Subcutaneous abdominal adipose tissue (tissue), 5 donors: Measurements from ENCODE around the gene PPM1D.

Experiments
- H3K27ac ChIP-seq: one replicate; pipeline ENCODE4 v1.7.0; 2013; ENCODE audit warnings: low read depth, mild to moderate bottlenecking, inconsistent platforms, low read length, moderate library complexity
- H3K27me3 ChIP-seq, 5 donors: one replicate each; pipeline ENCODE4 v1.7.0; 2013; ENCODE audit warnings: low read length in 5 of 5, inconsistent platforms in 1 of 5; ENCODE audit not compliant: control insufficient read depth in 5 of 5, insufficient read depth in 4 of 5
- H3K36me3 ChIP-seq, 5 donors: one replicate each; pipeline ENCODE4 v1.7.0; 2013; ENCODE audit warnings: low read length in 5 of 5; ENCODE audit not compliant: control insufficient read depth in 5 of 5, insufficient read depth in 5 of 5
- H3K4me1 ChIP-seq, 5 donors: one replicate each; pipeline ENCODE4 v1.7.0; 2013; ENCODE audit warnings: low read length in 5 of 5, mild to moderate bottlenecking in 3 of 5, moderate library complexity in 1 of 5; ENCODE audit not compliant: control insufficient read depth in 5 of 5, insufficient read depth in 5 of 5
- H3K4me3 ChIP-seq, 5 donors: one replicate each; pipeline ENCODE4 v1.7.0; 2013; ENCODE audit warnings: low read length in 5 of 5, low read depth in 1 of 5
- H3K9ac ChIP-seq, 5 donors: one replicate each; pipeline ENCODE4 v1.7.0; 2013; ENCODE audit warnings: low read length in 5 of 5, mild to moderate bottlenecking in 4 of 5, moderate library complexity in 3 of 5
- H3K9me3 ChIP-seq, 5 donors: one replicate each; pipeline ENCODE4 v1.7.0; 2013; ENCODE audit warnings: low read length in 5 of 5; ENCODE audit not compliant: control insufficient read depth in 5 of 5
- donor health status: healthy.
- donor health status: healthy.
- donor health status: healthy.
- donor health status: healthy.
- donor health status: healthy.

The PPM1D gene

GRCh38 chr17:60637683-60638082 is 37.7 kb downstream of the PPM1D start:
- no peak overlapping the region for H3K4me3 ChIP-seq
- H3K36me3 ChIP-seq = peaks cover 9 to 44% (median 33%) of the 10 kb centered on the region in 5 donors
- no peak overlapping the region for H3K9ac ChIP-seq
- H3K27ac ChIP-seq = no peak overlapping the region
- peaks cover 0 to 11% (median 0%) of the 10 kb centered on the region in 5 donors for H3K4me1 ChIP-seq
- H3K9me3 ChIP-seq = no peaks in the 10 kb centered on the region
- no peaks in the 10 kb centered on the region for H3K27me3 ChIP-seq

DNA sequence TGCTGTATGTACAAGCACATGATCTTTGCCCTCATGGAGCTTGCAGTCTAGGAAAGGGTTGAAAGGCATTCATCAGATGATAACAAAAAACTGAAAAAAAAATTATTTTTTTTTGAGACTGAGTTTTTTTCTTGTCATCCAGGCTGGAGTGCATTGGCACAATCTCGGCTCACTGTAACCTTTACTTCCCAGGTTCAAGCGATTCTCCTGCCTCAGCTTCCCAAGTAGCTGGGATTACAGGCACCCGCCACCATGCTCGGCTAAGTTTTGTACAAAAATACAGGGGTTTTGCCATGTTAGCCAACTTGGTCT is 39.0 kb downstream of the PPM1D start:
- Histone ChIP-seq H3K4me1 (peaks cover 0 to 11% (median 0%) of the 10 kb centered on the region in 5 donors), H3K4me3 (no peak overlapping the region), H3K9me3 (no peaks in the 10 kb centered on the region), H3K36me3 (peaks cover 9 to 41% (median 28%) of the 10 kb centered on the region in 5 donors), H3K9ac (no peak overlapping the region), H3K27ac (no peak overlapping the region), H3K27me3 (no peaks in the 10 kb centered on the region)

GRCh38 chr17:60640503-60640902 is 40.5 kb downstream of the PPM1D start:
- Histone ChIP-seq H3K4me3 (no peak overlapping the region), H3K9me3 (no peaks in the 10 kb centered on the region), H3K36me3 (peaks cover 9 to 26% (median 18%) of the 10 kb centered on the region in 5 donors), H3K9ac (no peak overlapping the region), H3K27me3 (no peaks in the 10 kb centered on the region), H3K27ac (no peak overlapping the region), H3K4me1 (peaks cover 0 to 10% (median 0%) of the 10 kb centered on the region in 5 donors)

- no peaks in the 10 kb centered on the region for H3K9me3 ChIP-seq
- no peaks in the 10 kb centered on the region for H3K27me3 ChIP-seq
- no peak overlapping the region for H3K27ac ChIP-seq
- peaks cover 0 to 6% (median 0%) of the 10 kb centered on the region in 5 donors for H3K4me1 ChIP-seq
- H3K9ac ChIP-seq = peak overlapping the region in 1 of 5 donors; percentile 17
- peaks cover 8 to 20% (median 12%) of the 10 kb centered on the region in 5 donors for H3K36me3 ChIP-seq
- no peak overlapping the region for H3K4me3 ChIP-seq
Measured at GRCh38 chr17:60641126-60641525, 41.1 kb downstream of the PPM1D start.

GRCh38 chr17:60641810-60642220 is 41.8 kb downstream of the PPM1D start:
- H3K27ac ChIP-seq = no peak overlapping the region

DNA sequence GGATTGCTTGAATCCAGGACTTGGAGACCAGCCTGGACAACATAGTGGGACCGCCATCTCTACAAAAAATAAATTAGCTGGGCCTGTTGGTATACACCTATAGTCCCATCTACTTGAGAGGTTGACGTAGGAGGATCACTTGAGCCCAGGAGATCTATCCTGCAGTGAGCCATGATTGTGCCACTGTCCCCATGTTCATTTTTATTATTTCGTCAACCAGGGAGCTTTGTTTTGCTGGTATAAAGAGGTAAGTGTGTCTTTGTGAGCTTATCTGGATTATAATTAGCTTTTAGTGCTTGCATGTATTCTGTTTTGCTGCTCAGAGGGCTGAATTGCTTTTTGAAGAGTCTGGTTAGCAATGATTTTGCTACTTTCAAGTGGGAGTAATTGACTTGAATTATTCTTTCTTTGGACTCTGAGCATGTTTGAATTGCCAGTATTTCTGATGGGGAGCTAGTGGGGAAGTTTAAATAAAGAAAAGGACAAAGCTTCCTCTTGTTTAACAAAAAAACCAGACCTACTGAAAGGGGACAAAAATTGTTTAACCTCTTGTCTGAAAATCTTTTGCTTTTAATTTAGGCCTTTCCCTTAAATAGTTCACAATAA is 46.0 kb downstream of the PPM1D start:
- no peaks in the 10 kb centered on the region for H3K9me3 ChIP-seq
- no peaks in the 10 kb centered on the region for H3K27me3 ChIP-seq
- no peak overlapping the region for H3K4me3 ChIP-seq
- H3K4me1 ChIP-seq = peaks cover 0 to 6% (median 0%) of the 10 kb centered on the region in 5 donors
- H3K27ac ChIP-seq = no peak overlapping the region
- peaks cover 16 to 30% (median 19%) of the 10 kb centered on the region in 5 donors for H3K36me3 ChIP-seq
- peak overlapping the region in 2 of 5 donors; percentile 7 to 22 for H3K9ac ChIP-seq

More at GRCh38 chr17:60641810-60642220, 41.8 kb downstream of the PPM1D start:
- H3K9me3 ChIP-seq = no peaks in the 10 kb centered on the region
- no peaks in the 10 kb centered on the region for H3K27me3 ChIP-seq
- peak overlapping the region in 1 of 5 donors; percentile 17 for H3K9ac ChIP-seq
- peaks cover 5 to 13% (median 6%) of the 10 kb centered on the region in 5 donors for H3K36me3 ChIP-seq
- H3K4me3 ChIP-seq = no peak overlapping the region
- H3K4me1 ChIP-seq = peaks cover 0 to 6% (median 0%) of the 10 kb centered on the region in 5 donors

GRCh38 chr17:60646701-60647100 is 46.7 kb downstream of the PPM1D start:
- Histone ChIP-seq H3K27me3 (no peaks in the 10 kb centered on the region), H3K27ac (no peak overlapping the region), H3K4me1 (peaks cover 0 to 4% (median 0%) of the 10 kb centered on the region in 5 donors), H3K9me3 (no peaks in the 10 kb centered on the region), H3K4me3 (no peak overlapping the region), H3K36me3 (peaks cover 19 to 32% (median 21%) of the 10 kb centered on the region in 5 donors), H3K9ac (no peak overlapping the region)

GRCh38 chr17:60647705-60648104 is 47.7 kb downstream of the PPM1D start:
- Histone ChIP-seq H3K36me3 (peaks cover 19 to 35% (median 26%) of the 10 kb centered on the region in 5 donors), H3K9ac (no peak overlapping the region), H3K27ac (no peak overlapping the region), H3K4me1 (no peaks in the 10 kb centered on the region), H3K9me3 (no peaks in the 10 kb centered on the region), H3K27me3 (no peaks in the 10 kb centered on the region), H3K4me3 (no peak overlapping the region)

DNA sequence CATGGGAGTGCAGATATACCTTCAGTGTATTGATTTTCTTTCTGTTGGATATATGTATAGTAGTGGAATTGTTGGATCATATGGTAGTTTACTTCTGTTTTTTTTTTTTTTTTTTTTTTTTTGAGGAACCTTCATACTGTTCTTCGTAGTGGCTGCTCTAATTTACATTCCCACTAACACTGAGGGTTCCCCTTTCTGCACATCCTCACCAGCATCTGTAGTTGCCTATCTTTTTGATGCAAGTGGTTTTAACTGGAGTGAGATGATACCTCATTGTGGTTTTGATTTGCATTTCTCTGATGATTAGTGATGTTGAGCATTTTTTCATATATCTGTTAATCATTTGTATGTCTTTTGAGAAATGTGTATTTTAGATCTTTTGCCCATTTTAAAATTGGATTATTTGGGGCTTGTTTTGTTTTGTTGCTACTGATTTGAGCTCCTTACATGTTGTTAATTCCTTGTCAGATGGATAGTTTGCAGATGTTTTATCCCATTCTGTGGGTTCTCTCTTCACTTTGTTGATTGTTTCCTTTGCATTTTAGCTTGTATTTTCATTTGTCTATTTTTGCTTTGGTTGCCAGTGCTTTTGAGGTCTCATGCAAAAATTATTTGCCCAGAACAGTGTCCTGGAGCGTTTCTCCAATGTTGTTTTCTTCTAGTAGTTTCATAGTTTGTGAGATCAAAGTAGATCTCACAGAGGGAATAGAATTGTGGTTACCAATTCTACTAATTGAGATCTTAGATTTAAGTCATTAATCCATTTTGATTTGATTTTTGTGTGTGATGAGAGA is 52.7 kb downstream of the PPM1D start:
- no peaks in the 10 kb centered on the region for H3K27me3 ChIP-seq
- no peak overlapping the region for H3K4me3 ChIP-seq
- H3K4me1 ChIP-seq = no peaks in the 10 kb centered on the region
- peaks cover 21 to 47% (median 29%) of the 10 kb centered on the region in 5 donors for H3K36me3 ChIP-seq
- no peaks in the 10 kb centered on the region for H3K9me3 ChIP-seq
- H3K27ac ChIP-seq = no peak overlapping the region
- H3K9ac ChIP-seq = no peak overlapping the region

GRCh38 chr17:60653569-60653968 is 53.6 kb downstream of the PPM1D start:
- peaks cover 16 to 42% (median 27%) of the 10 kb centered on the region in 5 donors for H3K36me3 ChIP-seq
- H3K27me3 ChIP-seq = no peaks in the 10 kb centered on the region
- H3K4me3 ChIP-seq = no peak overlapping the region
- H3K9me3 ChIP-seq = no peaks in the 10 kb centered on the region
- H3K9ac ChIP-seq = no peak overlapping the region
- no peaks in the 10 kb centered on the region for H3K4me1 ChIP-seq
- no peak overlapping the region for H3K27ac ChIP-seq
